Femur (tissue), 1 donor: Measurements from ENCODE around the gene TRIM50.
"Not testable (repeated sequence)": the region's sequence is repeated elsewhere in the genome, so short reads cannot be mapped to it uniquely, and the experiment has no call there.

Source experiments
- DNase-seq: peaks from one replicate; pipeline ENCODE4 v3.0.0-alpha.2; 2017

Gene TRIM50

GRCh38 chr7:73311421-73311820 is 16.5 kb downstream of the TRIM50 start:
- not testable (repeated sequence) for DNase-seq

GRCh38 chr7:73308665-73309214 is 19.1 kb downstream of the TRIM50 start, which contains the start of gene NSUN5:
Gene NSUN5 (minus strand): TSS chr7:73308826. CDS start chr7:73308790, 36 bp downstream.
- DNase-seq: peak; percentile 92

- DNase-seq: no peak
Measured at GRCh38 chr7:73308074-73308664, 19.7 kb downstream of the TRIM50 start.

DNA sequence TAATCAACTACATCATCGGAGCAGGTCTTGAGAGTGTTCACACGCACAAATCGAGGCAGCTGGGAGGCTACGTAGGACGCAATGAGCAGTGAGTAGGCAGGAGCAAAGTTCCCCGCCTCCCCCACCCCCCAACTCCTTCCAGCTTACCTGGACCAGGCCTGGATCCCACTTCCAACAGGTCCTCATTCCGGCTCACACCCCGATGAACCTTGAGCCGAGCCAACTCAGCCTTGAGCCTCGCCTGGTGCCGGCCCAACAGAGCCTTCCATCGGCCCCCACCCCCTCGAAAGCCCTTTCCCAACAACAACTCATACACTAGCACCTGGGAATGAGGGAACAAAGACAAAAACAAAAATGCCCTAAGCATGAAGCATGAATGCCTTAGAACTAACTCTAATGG is 20.4 kb downstream of the TRIM50 start:
- no peak for DNase-seq

- not testable (repeated sequence) for DNase-seq
Measured at GRCh38 chr7:73304612-73305387, 23.1 kb downstream of the TRIM50 start.

- no peak for DNase-seq
Measured at GRCh38 chr7:73304071-73304470, 23.8 kb downstream of the TRIM50 start.

GRCh38 chr7:73303546-73303945 is 24.3 kb downstream of the TRIM50 start:
- no peak for DNase-seq

DNA sequence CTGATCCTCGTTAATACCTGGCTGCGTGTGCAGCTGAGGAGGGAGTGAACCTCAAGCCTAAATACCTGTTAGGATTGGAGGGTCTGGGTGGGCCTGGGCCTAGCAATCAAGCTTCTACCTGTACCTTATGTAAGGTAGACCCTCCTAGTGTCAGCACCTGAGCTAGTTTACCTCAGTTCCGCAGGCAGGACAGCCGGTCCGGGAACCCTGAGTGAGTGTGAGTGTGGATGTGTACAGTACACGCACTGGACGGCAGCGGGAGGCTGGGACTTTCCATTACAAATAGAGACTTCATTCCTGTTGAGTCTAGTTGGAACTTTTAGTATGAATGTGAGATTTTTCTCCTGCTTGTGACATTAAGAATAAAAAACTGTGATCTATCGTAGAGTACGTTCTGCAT is 25.0 kb downstream of the TRIM50 start:
- not testable (repeated sequence) for DNase-seq

GRCh38 chr7:73301108-73301507 is 26.8 kb downstream of the TRIM50 start:
- not testable (repeated sequence) for DNase-seq

DNA sequence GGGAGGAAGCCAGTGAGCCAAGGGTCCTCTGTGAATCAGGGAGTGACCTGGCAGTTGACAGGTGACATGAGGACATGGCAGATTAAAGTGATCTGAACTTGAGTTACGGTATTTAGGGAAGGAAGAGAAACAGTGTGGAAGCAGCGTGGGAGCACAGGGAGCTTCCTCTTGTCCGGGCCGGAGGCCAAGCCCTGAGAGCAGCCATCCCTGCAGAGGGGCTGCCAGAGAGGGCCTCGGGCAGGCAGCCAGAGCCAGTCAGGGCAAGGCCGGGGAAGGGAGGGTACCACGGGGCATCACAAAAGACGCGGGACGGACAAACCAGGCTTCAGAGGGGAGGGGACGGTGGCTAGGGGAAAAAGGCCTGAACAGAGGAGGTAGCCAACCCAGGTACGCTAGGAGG is 28.1 kb downstream of the TRIM50 start:
- DNase-seq: peak; percentile 8

DNA sequence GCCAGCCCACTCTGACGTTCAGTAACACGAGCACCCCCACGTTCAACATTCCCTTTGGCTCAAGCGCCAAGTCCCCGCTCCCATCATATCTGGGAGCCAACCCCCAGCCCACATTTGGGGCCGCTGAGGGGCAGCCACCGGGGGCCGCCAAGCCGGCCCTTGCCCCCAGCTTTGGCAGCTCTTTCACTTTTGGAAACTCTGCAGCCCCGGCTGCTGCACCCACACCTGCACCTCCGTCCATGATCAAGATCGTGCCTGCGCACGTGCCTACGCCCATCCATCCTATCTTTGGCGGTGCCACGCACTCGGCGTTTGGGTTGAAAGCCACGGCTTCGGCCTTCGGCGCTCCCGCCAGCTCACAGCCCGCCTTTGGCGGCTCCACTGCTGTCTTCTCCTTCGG is 30.2 kb downstream of the TRIM50 start:
- DNase-seq: not testable (repeated sequence)

- DNase-seq: not testable (repeated sequence)
Measured at GRCh38 chr7:73297235-73297634, 30.6 kb downstream of the TRIM50 start.

DNA sequence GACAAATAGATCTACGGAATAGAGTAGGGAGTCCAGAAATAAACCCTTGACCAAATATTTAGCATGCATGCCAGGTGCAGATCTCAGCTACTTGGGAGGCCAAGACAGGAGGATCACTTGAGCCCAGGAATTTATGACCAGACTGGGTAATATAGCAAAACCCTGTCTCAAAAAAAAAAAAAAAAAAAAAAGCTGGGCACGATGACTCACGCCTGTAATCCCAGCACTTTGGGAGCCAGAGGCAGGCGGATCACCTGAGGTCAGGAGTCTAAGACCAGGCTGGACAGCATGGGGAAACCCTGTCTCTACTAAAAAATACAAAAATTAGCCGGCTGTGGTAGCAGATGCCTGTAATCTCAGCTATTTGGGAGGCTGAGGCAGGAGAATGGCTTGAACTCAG is 50.7 kb downstream of the TRIM50 start:
- not testable (repeated sequence) for DNase-seq

DNA sequence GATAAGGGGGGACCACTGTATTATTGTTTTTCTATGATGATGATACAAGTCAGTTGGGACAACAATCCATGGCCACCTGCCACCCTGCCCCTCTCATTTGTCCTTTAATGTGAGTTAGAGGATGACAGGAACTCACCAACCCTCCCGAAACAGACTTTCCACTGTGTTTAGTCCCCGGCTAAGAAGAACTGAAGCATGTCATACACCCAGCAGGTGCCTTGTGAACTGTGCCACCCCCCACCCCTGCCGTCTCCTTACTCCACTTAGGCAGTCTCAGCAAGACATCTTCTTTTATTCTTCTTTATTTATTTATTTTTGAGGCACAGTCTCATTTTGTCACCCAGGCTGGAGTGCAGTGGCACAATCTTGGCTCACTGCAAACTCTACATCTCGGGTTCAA is 60.1 kb downstream of the TRIM50 start:
- DNase-seq: not testable (repeated sequence)

- DNase-seq: not testable (repeated sequence)
Measured at GRCh38 chr7:73266719-73267368, 61.0 kb downstream of the TRIM50 start.
